ENCODE measurements around the gene RAB6A. TPM values are rescaled to one million over a fixed set of nuclear protein-coding genes. Genes with fewer than 3 reads are reported as not detected.
"Not testable (repeated sequence)": the region's sequence is repeated elsewhere in the genome, so short reads cannot be mapped to it uniquely, and the experiment has no call there.

RAB6A gene
- total RNA-seq, 1 donor from 2014 or later, result 82.4 TPM

DNA sequence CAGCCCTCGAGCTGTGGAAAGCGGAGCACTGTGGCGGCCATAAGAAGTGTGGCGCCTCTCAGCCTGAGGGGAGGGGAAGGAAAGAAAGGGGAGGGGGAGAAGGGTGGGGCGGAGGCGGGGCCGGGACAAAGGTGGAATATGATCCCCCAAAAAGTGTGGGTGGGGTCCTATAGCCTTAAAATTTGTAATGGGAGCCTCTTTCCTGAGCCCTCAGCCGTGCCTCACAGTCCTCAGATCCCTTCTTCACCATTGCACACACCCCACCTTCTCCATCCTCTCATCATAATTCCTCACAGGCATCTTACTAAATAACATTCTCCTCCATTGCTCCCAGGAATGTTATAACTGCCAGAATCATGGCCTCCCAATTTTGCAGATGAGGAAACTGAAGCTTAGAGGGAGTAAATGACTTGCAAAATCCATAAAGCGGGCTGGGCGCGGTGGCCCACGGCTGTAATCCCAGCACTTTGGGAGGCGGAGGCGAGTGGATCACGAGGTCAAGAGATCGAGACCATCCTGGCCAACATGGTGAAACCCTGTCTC, 600 bp upstream of the RAB6A start:
- DNase-seq, result no peak

DNA sequence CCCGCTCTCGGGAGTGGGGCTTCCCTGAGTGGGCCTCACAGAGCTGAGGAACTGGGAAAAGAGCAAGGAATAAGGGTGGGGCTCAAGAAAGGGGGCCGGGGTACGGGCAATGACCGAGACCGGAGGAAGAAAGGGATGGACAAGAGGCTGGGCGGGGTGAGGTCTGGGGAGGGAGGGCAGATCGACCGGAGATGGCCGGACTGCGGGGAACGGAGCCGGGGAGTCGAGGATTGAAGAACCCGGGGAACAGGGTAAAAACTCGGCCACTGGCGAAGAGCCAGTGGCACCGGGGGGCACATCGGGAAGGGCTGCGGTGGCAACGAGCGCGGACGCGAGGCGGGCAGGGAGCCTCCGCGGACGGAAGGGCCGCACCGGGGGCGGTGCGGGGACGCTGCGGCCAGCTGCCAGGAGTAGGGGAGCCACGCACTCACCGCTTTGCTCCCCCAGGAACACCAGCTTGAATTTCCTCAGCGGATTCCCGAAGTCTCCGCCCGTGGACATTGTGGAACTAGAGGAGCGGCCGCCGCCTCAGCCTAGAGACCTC, 667 bp downstream of the RAB6A start:
- DNase-seq, result peak; percentile 35

DNA sequence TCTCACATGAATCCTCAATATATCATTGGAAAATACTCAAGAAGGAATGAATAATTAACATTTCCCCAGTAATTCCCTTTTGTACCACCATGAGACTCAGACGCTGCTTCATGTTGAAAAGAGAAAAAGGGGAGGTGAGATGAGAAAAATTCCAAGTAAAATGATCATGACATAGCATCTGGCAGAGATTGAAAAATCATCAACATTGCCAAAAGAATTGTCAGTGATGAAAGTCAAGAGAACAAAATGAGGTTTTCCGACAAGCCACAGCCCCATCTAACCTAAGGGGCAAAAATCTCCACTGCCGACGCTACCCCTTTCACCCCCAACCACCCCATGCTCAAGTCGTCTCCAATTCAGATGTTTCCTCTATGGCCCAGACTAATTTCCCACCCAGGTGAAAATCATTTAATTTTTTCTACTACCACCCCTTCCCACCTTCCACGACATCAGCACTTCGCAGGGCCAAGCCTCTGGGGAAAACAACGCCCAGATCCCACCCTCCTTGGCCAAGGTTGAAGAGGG, 1.2 kb downstream of the RAB6A start:
- DNase-seq, result peak; percentile 51

DNA sequence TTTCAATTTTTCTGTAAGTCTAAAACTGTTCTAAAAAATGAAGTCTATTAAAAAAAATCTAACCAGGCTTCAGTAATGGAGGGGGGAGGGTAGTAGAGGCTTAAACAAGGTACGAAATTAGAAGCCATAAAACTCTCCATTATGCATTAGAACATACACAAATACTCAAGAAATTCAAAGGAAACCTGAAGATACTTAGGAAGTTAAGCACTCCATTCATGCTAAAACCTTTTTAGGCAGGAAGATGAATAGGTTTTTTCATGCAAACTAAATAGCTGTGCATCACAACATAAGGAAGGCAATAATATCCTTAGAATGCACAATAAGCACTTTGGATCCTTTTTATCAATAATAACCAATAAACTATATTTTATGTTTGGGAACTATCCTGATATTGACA, 2.4 kb downstream of the RAB6A start:
- no peak for DNase-seq

DNA sequence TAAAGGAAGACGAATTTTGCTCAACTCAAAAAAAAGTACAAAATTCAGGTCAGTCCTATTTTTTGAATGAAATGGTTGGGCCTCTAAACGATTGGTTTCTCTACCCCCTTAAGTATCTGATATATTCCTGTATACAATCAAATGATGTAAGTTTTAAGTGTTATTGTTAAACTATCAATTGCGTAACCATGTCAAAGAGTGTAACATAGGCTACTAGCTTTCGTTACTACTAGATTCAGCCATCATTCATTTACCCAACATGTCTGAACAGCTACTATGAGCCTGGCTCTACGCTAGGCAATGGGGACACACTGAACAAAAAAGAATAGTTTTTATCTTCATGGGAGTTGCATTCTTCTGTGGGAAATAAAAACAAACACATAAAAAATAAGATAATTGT, 3.3 kb downstream of the RAB6A start:
- DNase-seq, result no peak

DNA sequence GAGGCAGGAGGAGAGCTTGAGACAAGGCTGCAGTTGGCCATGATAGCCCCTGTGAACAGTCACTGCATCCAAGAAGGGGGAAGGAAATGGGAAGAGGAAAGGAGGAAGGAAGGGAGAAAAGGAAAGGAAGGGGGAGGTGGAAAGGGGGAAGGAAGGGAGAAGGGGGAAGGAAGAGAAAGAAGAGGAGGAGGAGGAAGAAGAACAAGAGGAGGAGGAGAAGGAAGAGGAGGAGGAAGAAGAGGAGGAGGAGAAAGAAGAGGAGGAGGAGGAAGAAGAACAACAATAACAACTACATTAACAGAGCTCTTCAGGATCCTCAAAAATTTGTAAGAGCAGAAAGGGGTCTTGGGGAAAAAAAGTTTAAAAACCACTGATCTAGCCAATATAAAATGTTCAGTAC, 5.2 kb downstream of the RAB6A start:
- DNase-seq, result no peak

DNA sequence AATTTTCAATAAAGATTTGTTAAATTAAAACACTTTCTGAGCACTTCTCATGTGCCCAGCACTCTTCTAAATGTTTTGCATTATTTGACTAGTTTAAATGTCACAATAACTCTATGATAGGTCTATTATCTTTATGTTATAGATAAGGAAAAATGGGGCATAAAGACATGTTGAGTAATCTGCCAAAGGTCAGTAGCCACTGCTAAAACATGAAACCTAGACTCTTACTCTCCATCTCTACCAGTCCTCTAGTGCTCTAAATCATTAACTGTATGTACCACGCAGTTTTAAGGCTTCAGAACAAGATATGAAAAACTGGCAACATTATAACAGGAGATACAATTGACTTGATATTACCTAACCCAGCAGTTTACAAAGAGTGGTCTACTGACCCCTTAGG, 6.9 kb downstream of the RAB6A start:
- DNase-seq, result no peak

DNA sequence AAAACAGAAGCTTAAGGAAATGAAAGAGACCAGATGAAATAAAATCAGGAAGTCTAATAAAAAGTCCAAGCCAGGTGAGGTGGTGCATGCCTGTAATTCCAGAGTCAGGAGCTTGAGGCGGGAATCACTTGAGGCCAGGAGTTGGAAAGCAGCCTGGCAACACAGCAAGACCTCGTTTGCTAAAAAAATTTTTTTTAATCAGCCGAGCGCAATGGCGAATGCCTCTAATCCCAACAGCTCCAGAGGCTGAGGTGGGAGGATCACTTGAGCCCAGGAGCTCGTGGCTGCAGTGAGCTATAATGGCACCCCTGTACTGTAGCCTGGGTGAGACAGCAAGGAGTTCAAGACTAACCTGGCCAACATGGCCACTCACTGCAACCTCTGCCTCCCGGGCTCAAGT, 8.0 kb downstream of the RAB6A start:
- no peak for DNase-seq

DNA sequence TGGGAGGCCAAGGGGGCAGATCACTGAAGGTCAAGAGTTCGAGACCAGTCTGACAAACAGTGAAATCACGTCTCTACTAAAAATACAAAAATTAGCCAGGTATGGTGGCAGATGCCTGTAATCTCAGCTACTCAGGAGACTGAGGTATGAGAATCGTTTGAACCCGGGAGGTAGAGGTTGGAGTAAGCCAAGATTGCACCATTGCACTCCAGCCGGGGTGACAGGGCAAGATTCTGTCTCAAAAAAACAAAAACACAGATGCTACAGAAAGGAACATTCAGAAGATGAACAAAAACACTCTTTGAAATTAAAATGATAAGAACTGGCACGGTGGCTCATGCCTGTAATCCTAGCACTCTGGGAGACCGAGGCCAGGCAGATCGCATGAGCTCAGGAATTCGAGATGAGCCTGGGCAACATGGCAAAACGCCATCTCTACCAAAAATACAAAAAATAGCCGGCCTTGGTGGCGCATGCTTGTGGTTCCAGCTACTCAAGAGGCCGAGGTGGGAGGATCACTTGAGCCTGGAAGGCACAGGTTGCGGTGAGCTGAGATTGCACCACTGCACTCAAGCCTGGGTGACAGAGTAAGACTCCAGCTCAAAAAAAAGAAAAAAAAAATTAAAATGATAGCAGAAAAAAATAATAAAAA, 8.5 kb downstream of the RAB6A start:
- DNase-seq, result no peak

DNA sequence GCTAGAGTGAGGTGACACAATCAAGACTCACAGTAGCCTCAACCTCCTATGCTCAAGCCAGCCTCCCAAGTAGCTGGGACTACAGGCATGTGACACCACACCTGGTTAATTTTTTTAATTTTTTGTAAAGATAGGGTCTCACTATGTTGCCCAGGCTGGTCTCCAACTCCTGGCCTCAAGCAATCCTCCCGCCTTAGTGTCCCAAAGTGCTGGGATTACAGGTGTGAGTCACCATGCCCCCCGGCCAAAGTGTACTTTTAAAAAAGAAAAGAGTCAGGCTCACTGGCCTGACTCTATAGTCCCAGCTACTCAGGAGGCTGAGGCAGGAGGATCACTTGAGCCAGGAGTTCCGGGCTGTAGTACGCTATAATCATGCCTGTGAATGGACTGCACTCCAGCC, 10.0 kb downstream of the RAB6A start:
- not testable (repeated sequence) for DNase-seq

DNA sequence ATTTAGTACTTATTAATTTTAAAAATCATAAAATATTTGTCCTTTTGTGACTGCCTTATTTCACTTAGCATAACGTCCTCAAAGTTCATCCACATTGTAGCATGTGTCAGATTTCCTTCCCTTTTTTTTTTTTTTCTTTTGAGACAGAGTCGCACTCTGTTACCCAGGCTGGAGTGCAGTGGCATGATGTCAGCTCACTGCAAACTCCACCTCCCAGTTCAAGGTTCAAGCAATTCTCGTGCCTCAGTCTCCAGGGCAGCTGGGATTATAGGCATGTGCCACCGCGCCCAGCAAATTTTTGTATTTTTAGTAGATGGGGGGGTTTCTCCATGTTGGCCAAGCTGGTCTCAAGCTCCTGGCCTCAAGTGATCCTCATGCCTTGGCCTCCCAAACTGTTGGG, 10.6 kb downstream of the RAB6A start:
- no peak for DNase-seq

DNA sequence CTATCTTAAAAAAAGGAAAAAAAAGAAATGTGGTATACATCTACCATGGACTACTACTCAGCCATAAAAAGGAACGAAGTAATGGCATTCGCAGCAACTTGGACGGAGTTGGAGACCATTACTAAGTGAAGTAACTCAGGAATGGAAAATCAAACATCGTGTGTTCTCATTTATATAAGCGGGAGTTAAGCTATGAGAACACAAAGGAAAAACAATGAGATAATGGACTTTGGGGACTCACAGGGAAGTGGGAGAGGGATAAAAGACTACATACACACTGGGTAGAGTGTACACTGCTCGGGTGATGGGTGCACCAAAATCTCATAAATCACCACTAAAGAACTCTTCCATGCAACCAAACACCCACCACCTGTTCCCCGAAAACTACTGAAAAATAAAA, 11.8 kb downstream of the RAB6A start:
- DNase-seq, result no peak

DNA sequence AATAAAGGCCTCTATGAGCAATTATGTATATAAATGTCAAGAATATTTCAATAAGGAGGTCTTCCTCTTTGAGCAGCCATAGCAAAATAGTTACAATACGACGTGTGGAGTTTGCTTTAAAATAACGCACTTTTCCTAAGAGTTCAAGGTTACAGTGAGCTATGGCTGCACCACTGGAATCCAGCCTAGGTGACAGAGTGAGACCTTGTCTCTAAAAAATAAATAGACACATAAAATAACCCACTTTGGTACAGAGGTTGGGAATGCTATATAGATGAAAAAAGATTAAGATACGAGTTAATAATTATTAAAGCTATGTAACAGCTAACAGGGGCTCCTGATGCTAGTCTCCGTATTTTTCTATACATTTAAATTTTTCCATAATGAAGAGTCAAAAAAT, 12.6 kb downstream of the RAB6A start:
- DNase-seq, result no peak

DNA sequence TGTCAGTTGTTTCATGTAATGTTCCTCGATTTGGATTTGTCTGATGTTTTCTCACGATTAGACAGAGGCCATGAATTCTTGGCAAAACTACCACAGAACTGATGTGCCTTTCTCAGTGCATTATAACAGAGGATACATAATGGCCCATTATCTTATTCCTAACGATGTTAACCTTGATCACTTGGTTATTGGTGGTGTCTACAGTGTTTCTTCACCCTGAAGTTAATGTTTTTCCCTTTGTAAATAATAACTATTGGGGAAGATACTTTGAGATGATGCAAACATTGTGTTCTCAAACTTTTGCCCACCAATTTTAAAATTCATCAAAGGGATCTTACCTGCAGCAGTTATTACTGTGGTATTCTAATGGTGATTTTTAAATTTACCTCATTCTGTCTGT, 13.1 kb downstream of the RAB6A start:
- DNase-seq, result no peak

DNA sequence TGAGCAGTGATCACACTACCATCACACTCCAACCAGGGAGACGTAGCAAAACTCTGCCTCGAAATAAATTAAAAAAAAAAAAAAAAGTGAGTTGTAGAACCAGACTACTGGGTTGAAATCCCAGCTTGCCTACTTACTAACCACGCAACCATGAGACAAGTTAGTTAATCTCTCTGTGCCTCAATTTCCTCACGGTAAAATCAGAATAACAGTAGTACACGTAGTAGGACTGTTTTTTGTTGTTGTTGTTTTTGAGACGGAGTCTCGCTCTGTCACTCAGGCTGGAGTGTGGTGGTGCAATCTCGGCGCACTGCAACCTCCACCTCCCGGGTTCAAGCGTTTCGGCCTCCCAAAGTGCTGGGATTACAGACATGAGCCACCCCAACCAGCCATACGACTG, 14.2 kb downstream of the RAB6A start:
- DNase-seq, result no peak

DNA sequence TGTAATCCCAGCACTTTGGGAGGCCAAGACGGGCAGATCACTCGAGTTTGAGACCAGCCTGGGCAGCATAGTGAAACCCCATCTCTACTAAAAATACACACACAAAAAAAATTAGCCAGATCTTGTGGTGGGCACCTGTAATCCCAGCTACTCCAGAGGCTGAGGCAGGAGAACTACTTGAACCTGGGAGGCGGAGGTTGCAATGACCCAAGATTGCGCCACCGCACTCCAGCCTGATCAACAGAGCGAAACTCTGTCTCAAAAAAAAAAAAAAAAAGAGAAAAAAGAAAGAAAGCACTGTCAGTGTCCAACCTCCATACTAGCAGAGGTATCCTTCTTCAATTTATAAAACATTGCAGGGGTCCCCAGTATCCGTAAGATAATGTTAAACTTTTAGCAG, 17.8 kb downstream of the RAB6A start:
- DNase-seq, result no peak

DNA sequence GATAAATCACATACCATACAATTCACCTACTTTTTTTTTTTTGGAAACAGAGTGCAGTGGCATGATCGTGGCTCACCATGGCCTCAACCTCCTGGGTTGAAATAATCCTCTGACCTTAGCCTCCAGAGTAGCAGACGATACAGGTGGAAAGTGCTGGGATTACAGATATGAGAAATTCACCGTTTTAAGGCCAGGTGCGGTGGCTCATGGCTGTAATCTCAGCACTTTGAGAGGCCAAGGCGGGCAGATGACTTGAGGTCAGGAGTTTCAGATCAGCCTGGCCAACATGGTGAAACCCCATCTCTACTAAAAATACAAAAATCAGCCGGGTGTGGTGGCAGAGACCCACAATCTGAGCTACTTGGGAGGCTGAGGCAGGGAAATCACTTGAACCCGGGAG, 24.9 kb downstream of the RAB6A start:
- DNase-seq, result not testable (repeated sequence)

DNA sequence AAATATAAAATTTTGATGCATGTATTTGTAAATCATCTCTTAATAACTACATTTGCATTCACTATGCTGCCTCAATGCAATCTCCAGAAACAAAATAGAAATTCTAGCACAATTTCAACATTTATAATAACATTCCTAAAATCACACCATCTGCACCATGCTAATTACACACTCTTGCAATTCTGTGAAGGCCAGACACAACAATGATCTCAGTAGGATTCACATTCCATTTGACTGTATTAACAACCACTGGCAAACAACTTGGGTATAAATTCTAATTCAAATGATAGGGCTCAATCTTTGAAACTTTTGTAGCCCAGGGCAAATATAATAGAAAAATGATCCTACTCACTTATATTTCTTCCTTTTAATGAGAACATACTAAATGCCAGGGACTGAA, 25.9 kb downstream of the RAB6A start:
- DNase-seq, result no peak

DNA sequence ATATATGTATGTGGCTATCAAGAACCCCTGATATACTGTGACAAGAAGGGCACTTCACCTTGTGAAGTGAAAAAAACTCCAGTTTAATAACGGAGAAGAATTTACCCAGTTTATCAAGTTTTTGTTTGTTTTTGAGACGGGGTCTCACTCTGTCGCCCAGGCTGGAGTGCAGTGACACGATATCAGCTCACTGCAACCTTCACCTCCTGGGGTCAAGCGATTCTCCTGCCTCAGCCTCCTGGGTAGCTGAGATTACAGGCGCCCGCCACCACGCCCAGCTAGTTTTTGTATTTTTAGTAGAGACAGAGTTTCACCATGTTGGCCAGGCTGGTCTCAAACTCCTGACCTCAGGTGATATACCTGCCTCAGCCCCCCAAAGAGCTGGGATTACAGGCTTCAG, 26.9 kb downstream of the RAB6A start:
- not testable (repeated sequence) for DNase-seq

DNA sequence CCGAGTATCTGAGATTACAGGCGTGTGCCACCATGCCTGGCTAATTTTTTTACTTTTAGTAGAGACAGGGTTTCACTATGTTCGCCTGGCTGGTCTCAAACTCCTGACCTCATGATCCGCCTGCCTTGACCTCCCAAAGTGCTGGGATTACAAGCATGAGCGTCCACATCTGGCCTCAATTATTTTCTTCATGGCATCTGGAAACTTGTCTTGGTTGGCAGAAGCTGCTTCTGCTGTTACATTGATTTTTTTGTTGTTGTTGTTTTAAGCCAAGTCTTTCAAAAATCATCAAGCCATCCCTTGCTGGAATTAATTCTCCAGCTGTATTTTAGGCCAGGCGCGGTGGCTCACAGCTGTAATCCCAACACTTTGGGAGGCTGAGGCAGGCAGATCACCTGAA, 27.9 kb downstream of the RAB6A start:
- not testable (repeated sequence) for DNase-seq

DNA sequence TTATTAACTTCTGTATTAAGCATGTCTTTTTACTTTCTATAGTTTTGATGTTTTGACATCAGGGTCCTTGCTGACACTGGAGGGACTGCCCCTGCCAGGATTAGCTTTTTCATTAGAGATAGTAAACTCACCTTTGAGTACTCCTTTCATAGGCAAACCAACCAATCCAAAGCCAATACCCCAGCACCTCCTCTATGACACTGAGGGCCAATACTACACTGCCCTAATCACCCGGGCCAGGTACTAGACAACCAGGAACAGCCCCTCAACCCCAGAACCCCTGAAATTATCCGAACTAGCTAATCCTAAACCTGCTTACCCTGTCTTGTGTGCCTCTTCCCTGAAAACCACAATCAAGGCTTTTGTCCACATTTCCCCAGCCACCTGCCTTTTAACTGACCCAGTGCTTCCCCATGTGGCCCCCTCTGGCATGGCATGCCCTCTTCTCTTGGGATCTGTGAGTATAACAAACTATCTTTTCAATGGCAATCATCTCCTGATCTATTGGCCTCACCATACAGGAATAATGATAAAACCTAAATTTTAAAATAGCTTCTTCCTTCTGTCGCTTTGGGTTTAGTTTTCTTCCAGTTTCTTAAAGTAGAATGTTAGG, 31.2 kb downstream of the RAB6A start:
- no peak for DNase-seq

DNA sequence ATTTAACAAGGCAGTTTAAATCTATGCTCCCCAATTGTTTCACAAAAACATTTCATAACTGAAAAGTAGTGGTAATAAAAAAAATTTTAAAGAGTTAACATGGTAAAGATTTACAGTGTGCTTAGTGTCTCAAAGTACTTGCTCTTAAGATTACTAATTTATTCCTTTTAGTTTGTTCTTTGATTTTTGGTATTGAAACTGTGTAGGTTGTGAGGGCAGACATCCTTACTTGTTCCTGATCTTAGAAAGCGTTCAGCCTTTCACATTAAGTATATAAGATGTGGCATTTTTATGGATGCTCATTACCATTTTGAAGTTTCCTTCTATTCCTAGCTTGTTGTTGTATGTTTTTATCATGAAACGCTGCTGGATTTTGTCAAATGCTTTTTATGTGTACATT, 32.9 kb downstream of the RAB6A start:
- DNase-seq, result no peak

DNA sequence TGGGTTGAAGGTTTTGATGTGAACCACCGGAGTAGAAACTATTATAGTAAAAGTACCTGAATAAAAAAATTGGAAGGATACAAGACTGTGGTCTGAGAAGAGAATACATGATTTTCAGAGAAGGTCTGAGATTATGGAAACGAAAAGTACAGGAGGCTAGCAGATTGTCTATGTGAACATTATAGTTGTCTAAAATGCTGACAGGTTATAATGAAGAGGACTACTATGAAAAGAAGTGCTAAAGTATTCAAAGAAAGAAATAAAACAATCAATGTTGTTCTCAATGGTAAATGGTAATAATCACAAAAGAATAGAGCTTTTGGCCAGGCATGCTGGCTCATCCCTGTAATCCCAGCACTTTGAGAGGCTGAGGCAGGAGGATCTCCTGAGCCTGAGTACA, 34.0 kb downstream of the RAB6A start:
- no peak for DNase-seq

DNA sequence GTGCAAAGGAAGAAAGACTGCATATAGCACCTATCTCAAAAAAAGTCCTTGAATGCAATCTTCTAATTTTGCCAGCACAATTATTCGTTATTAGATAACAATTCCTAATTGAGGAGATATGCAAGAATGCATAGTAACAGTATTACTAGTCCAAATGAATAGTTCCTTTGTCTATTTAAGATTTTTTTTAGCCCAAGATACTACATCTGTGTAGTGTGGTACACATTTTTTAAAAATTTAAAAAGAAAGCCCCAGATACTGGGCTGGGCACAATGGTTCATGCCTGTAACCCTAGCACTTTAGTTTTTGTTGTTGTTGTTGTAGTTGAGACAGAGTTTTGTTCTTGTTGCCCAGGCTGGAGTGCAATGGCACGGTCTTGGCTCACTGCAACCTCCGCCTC, 43.7 kb downstream of the RAB6A start:
- DNase-seq, result no peak

Data from skin of body (tissue), 2 donors.